ENCODE results near the gene DDX55.
A peak's percentile ranks its signal among the peaks of the same experiment; 100 is the strongest.

The DDX55 gene

DNA sequence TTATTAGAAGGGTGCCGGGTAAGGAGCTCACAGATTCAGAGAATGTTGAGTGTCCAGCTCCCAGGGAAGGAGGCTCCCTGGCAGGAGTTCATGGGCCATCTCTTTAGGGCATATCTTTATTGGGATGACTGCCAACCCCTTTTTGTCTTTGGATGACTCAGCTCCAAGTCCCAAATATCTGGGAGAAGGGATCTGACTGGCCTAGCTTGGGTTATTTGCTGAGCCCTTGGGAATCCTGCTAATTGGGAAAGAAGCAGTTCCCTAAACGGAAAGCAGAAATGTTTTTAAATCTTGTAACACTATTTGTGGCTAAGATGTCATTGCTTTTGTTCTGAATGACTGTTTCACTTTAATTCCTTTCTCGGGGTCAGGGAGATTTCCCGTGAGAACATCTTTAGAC, 12.6 kb downstream of the DDX55 start:
- DNase-seq: no peak

DNA sequence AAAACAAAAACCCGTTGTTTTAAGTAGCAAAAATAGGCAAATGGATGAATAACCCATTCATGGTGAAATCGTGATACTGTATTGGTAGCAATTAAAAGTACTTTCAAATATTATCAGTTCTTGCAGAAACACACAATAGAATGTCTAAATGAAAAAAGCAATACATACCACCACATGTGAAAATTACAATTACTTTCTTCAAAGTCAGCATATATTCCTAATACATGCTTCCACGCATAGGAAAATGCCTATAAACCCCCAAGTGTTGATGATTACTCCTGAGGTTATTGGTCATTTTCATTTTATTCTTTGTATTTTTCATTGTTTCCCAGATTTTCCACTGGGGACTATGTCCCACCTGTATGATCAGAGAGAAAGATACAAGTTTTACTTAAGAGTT, 15.2 kb downstream of the DDX55 start:
- no peak for DNase-seq

DNA sequence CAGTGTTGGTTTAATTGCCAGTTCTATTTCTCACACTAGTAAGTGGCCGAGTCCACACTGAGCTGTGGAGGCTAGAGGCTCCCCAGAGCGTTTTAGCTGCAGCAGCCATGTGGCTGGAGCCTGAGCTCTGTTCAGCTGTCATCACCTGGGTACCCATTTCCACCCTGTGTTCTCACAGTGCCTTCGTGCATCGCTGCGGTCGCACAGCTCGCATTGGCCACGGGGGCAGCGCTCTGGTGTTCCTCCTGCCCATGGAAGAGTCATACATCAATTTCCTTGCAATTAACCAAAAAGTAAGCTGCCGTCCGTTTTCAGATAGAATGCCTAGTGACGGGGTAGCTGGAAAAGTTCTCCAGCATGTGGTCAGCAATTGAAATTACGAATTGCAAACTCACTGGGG, 15.7 kb downstream of the DDX55 start:
- no peak for DNase-seq

DNA sequence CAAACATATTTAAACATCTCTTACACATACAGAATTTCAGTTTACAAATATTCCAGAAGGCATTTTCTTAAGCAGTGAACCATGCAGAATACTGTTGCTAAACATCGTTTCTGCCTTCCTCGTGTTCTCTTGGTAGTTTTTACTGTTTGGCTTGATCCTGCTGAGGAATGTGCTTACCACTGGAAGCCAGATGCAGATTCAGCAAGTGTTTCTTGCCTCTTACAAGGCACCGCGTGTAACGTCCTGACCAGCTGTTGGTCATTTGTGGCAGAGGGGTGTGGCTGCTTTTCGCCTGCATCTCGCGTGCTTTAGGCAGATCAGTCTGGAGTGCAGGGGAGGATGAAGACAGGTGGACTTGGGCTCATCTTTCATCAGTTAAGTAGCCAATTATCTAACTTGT, 19.2 kb downstream of the DDX55 start:
- DNase-seq: no peak

DNA sequence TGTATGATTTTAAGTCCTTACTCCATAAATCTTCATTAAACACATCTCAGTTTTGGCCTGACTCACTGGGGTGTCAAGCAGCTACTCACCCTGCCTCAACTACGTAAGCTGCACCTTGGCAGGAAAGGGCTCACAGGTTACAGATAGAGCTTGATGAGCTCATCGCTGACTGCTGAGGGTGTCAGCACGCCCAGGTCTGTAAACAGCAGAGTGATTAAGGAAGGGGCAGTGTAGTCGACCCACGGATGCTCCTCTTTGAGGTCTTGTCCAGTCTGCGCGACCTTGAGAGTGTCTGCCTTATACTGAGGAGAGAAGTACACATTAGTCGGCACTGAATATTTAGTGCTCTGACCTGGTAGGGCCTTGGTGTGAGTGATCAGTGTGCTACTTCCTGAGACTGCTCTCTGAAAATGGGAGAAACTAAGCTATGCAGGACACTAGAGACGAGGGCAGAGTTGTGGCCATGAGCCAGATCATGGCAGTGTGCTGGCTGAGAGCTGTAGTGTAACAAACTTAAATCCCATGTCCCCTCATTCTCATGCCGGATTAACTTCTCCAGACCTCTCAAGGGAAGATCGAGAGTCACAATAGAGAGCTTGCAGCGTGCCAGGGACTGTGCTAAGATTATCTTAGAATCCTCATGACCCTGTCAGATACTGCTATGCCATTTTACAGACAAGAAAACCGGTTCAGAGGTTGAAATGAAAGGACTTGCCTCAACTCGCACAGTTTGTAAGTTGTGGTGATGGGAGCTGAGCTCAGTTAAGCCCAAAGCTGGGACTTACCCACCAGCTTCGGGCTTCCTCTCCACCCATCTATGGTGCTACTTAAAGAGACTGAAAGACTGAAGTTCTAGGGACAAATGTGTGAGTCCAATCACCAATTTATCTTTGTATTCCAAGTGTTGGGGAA, 20.0 kb downstream of the DDX55 start:
- peak; percentile 37 to 38 for DNase-seq

DNA sequence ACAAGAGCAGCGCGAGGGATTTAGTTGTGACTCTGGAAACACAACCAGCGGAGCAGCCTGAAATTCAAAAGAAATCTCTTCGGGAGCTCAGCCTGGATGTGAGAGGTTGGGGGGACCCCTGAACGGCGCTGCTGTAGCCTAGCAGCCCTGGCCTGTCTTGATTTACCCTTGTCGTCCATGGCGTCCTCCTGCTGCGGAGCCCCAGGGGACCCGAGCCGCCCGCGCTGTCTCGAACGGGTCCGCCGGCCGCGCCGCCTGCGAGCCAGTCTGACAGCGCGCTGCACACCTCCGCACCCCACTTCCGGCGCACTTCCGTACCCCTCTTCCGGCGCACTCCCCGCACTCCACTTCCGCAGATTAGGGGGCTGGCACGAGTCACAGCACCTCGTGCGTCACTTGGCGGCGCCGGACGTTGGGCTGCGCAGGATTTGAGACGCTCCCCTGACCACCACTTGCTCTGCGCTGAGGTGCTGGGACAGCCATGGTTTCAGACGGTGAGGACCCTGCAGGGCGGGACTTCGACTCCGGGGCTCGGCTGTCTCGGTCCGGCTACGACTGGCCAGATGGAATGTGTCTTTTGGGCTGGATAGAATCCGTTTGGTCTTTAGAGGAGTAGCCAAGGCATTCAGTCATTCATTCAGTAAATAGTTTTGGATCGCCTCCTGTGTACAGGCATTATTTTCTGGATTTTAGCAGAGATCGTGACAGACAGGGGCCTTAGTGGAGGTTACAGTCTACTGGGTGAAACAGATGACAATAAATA, 31.7 kb downstream of the DDX55 start, which contains the start of the genes EIF2B1 and GTF2H3:
Gene EIF2B1, minus strand, starts transcription at position 308 of the 763 bp plus-strand sequence. Its CDS starts 129 bp downstream, at position 179.
Gene GTF2H3, plus strand, starts transcription at position 451 of the 763 bp plus-strand sequence. Its CDS starts 31 bp downstream, at position 482.
- peak; percentile 98 for DNase-seq

DNA sequence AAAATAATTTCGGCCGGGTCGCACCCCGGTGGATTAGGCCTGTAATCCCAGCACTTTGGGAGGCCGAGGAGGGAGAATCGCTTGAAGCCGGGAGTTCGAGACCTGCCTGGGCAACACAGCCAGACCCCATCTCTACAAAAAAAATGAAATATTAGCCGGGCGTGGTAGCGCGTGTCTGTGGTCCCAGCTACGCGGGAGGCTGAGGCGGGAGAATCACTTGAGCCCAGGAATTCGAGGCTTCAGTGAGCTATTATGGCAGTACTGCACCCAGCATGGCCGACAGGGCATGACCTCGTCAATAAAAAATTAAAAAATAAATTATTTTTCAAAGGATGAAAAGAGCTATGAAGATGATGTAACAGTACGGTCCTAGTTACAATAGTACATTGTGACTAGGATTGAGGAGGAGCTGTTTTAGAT, 32.3 kb downstream of the DDX55 start:
- peak; percentile 30 to 36 for DNase-seq

DNA sequence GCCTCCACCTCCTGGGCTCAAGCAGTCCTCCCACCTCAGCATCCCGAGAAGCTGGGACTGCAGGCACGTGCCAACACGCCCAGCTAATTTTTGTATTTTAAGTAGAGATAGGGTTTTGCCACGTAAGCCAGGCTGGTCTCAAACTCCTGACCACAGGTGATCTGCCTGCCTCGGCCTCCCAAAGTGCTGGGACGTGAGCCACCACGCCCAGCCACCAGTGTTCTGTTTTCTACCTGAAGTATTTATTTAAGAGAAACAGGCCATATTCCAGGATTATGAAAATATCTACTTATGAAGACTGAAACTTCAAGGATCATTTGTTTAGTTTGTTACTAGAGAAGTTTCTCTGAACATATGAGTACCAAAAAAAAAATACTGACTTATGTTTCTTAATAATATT, 42.0 kb downstream of the DDX55 start:
- DNase-seq: no peak

DNA sequence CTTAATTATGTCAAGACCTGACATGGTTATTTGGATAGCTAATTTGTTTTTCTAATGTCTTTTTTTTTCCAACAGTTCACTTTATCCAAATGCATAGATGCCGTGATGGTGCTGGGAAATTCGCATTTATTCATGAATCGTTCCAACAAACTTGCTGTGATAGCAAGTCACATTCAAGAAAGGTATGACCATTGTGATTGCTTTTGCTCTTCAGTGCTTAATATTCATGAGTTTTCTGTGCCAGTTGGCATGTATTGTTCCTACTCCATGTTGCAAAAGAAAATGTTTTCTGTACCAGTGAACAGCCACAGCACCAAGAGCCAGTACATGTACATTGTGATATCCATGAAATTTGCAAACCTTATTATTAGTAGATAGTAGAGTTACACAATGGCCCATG, 43.5 kb downstream of the DDX55 start:
- no peak for DNase-seq

DNA sequence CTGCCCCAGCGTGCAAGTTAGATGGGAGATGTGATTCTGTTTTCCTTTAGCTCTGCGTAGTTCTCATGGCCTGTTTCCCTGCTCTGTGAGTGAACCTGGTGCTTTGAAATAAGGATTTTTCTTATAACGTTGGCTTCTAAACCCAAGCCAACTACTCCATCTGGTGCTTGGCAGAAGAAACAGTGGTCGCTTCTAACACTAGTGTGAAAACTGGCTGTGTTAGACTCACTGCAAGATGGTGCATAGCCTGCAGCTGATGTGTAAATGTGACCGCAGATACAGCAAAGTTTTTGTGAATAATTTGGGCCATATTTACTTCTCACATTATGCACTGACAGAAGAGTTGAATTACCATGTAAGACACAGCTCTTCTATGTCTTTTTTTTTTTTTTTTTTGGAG, 44.0 kb downstream of the DDX55 start:
- no peak for DNase-seq

DNA sequence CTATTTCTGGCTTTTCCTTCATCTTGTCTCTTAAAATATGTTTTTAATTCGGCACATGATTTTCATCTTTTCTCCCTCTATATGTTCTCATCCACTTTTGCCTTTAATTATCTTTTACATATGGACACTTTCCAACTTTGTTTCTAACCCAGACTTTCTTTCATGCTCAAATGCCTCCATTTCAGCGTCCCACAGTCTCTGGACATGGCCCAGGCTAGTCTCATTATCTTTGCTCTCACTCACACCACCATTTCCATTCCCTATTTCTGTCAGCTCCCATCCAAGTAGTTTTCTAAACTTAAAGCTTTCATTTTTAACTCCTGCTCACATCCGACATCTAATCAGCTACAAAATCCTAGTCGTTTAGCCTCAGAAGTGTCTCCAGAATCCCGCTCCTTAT, 46.5 kb downstream of the DDX55 start:
- DNase-seq: no peak

DNA sequence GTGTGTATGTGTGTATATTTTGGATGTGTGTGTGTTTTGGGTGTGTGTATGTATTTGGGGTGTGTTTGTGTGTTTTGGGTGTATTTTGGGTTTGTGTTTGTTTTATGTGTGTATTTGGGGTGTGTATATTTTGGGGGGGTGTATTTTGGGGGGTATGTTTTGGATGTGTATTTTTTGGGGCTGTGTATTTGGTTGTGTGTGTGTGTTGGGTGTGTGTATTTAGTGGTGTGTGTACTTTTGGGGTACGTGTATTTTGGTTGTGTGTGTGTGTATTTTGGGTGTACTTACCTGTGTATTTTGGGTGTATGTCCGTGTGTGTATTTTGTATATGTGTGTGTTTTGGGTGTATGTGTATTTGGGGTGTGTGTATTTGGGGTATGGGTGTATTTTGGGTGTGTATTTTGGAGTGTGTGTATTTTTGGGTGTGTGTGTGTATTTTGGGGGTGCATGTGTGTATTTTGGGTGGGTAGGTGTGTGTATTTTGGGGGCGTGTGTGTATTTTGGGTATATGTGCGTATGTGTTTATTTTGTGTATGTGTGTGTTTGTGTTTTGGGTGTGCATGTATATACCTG, 52.3 kb downstream of the DDX55 start:
- DNase-seq: no peak

DNA sequence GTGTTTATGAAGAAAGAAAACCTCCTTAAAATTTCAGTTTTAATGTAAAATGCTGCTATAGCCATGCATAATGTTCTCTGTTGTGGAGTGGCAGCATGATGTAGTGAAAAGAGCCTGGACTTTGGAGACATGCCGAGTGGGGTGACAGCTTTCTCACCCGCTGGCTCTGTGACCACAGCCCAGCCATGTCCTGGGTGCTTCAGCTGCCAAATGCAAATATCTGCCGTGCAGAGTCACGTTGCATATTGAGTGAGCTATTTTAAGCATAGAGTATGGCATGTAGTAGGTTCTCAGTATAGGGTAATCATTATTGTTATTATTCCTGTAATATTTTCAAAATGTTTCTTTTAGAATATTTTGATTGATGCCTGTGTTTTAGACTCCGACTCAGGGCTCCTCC, 53.5 kb downstream of the DDX55 start:
- DNase-seq: no peak

DNA sequence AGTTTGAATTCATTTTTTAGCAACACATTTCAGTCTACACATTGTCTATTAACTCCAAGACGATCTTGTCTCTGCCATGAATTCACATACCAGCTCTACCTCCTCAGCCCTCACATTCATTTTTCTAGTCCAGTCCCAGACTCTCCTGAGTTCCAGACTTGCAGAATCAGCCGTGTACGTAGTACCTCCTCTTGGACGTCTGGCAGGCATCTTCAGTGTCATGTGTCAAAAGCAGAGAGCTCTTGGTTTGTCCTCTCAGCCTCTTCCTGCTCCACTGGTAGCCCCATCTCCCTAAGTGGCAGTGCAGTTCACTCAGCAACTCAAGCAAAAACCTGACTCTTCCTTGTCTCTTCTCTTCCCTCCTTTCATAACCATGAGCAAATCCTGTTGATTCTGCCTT, 54.5 kb downstream of the DDX55 start:
- no peak for DNase-seq

DNA sequence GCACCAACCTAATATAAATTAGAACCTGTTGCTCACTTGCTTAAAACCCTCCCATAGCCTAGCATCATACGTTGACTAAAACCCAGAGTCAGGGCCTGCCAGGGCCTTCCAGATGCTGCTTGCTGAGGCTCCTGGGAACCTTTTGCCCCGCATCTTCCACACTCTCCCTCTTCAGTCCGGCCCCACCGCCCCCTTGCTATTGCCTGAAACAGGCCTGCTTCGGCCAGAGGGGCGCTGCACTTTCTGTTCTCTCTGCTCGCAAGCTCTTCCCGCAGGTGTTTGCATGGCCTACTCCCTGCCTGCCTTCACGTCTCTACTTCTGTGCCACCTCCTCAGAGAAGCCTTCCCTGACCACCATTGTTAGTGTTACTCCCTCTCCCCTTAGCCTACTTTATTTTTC, 55.3 kb downstream of the DDX55 start:
- DNase-seq: no peak

DNA sequence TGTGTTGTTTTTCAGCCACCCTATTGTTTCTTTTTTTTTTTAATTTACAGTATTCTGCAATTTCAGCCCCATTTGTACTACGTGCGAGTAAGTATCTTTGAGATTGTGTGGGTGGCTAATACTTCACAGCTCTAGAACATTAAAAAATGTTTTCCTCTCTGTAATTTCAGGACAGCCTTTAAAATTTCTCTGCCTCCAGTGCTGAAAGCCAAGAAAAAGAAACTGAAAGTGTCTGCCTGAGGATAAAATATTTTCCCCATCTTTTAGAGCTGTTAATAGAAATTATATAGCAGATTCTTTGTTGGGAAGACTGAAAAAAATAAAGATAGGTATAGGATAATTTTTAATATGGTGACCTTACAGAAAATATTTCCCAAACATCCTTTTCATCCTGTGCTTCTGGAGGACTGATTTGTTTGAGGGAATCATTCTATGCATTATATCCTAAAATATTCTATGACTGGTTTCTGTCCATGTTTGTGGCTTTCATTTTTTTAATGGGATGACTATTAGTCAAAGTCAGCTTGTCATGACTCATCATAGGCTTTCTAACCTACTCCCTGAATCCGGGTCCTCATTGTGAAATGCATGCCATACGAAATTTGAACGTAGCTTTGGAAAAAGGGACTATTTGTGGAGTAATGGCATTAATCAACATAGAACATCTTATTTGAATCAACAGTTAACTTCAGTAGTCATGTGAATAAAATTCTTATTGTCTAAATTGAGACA, 58.3 kb downstream of the DDX55 start:
- DNase-seq: no peak

DNA sequence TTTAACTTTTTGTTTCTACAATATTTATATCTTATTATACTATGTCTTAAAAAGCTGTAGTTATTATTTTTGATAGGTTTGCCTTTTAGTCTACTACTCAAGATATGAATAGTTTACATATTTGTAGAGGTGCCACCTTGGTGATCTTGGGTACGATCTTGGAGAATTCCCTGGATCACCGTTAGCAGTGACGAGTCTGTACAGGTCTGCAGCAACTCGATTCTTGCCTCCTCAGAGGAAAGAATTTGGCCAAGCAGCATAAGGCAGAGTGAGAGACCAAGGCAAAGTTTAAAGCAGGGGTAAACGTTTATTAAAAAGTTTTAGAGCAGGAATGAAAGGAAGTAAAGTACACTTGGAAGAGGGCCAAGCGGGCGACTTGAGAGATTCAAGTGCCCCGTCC, 65.9 kb downstream of the DDX55 start:
- no peak for DNase-seq
